RWPE2 (cell line): Measurements from ENCODE around the gene CCDC188.

Experiments used
- ATAC-seq: fragments of 200-7000 bp; cut with Tn5 transposase; 3 replicates; pipeline ENCODE4 v1.9.1; 2021; ENCODE audit warnings: low read depth
- DNase-seq: peaks from one replicate; pipeline ENCODE4 v3.0.0-alpha.2; 2020; ENCODE audit warnings: low spot score
- H3K27ac ChIP-seq: fragments of 450-650 bp; 2 replicates; pipeline ENCODE4 v1.5.1; 2017; ENCODE audit warnings: mild to moderate bottlenecking; ENCODE audit not compliant: poor library complexity, severe bottlenecking
- H3K27me3 ChIP-seq: fragments of 250-450 bp; sonication (Bioruptor Pico); 2 replicates; pipeline ENCODE4 v1.5.1; 2021; ENCODE audit warnings: mild to moderate bottlenecking, moderate library complexity; ENCODE audit not compliant: insufficient read depth, poor library complexity, severe bottlenecking
- H3K36me3 ChIP-seq: fragments of 250-450 bp; sonication (Bioruptor Pico); 2 replicates; pipeline ENCODE4 v1.5.1; 2020; ENCODE audit warnings: low read depth, mild to moderate bottlenecking, moderate library complexity
- H3K4me1 ChIP-seq: fragments of 250-450 bp; sonication (Bioruptor Pico); 2 replicates; pipeline ENCODE4 v1.5.1; 2021; ENCODE audit warnings: mild to moderate bottlenecking, moderate library complexity; ENCODE audit not compliant: insufficient read depth, poor library complexity, severe bottlenecking
- H3K4me3 ChIP-seq: fragments of 250-450 bp; sonication (Bioruptor Pico); 2 replicates; pipeline ENCODE4 v1.5.1; 2021; ENCODE audit warnings: mild to moderate bottlenecking, moderate library complexity; ENCODE audit not compliant: severe bottlenecking
- H3K9me3 ChIP-seq: fragments of 250-450 bp; sonication (Bioruptor Pico); 2 replicates; pipeline ENCODE4 v1.5.1; 2021; ENCODE audit warnings: mild to moderate bottlenecking, moderate library complexity; ENCODE audit not compliant: severe bottlenecking
- TF ChIP-seq, protein P1 (sequence below): fragments of 450-650 bp; IDR thresholded peaks from one replicate; pipeline ENCODE4 v1.5.1; 2017; ENCODE audit warnings: mild to moderate bottlenecking, moderate library complexity; ENCODE audit not compliant: poor library complexity, severe bottlenecking

Gene CCDC188

DNA sequence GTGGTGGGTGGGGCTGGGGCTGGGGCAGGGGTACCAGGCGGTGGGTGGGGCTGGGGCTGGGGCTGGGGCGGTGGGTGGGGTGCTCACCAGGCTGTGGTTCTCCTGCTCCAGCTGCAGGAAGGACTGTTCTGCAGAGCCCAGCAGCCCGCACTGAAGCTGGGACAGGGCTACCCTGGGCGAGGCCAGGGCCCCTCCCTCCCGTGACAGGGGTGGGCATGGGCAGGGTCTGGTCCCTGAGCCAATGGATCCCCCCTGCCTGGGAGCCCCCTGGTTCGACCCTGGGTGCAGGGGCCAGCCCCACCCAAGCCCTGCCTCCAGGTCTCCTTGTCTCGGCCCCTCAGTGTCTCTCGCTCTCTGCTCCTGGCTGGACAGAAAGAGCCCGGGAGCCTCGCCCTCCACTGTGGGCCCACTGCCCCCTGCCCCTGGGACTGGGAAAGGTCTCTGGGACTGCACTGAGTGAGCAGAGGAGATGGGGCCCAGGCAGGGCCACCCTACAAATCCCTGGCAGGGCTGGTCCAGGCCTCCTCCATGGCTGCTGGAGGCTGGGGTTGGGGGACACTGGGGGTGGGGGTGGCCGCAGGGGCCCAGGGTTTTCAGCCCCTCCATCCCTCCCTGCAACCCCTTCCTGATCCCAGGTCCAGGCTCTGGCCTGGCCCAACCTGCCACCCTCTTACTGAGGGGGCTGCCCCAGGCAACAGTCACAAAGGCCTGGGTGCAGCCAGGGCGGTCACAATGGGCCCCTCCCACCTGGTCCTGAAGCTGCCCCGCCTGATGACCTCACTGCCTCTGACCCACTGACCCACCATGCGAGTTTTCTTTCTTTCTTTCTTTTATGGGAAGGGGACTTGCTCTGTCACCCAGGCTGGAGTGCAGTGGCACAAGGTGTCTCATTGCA lies at the start of gene CCDC188:
Gene CCDC188 (minus strand): TSS at position 675 of the 895 bp plus-strand sequence. CDS start 69 bp downstream, at position 606.
- ATAC-seq (no peak), DNase-seq (no peak)
- Histone ChIP-seq H3K36me3 (no peaks in the 10 kb centered on the region), H3K9me3 (no peaks in the 10 kb centered on the region), H3K27me3 (no peaks in the 10 kb centered on the region), H3K4me3 (no peak within 1 kb of the TSS), H3K27ac (no peak within 1 kb of the TSS), H3K4me1 (no peaks in the 10 kb centered on the region)
- TF ChIP-seq, protein P1, sequence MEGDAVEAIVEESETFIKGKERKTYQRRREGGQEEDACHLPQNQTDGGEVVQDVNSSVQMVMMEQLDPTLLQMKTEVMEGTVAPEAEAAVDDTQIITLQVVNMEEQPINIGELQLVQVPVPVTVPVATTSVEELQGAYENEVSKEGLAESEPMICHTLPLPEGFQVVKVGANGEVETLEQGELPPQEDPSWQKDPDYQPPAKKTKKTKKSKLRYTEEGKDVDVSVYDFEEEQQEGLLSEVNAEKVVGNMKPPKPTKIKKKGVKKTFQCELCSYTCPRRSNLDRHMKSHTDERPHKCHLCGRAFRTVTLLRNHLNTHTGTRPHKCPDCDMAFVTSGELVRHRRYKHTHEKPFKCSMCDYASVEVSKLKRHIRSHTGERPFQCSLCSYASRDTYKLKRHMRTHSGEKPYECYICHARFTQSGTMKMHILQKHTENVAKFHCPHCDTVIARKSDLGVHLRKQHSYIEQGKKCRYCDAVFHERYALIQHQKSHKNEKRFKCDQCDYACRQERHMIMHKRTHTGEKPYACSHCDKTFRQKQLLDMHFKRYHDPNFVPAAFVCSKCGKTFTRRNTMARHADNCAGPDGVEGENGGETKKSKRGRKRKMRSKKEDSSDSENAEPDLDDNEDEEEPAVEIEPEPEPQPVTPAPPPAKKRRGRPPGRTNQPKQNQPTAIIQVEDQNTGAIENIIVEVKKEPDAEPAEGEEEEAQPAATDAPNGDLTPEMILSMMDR = no peak

DNA sequence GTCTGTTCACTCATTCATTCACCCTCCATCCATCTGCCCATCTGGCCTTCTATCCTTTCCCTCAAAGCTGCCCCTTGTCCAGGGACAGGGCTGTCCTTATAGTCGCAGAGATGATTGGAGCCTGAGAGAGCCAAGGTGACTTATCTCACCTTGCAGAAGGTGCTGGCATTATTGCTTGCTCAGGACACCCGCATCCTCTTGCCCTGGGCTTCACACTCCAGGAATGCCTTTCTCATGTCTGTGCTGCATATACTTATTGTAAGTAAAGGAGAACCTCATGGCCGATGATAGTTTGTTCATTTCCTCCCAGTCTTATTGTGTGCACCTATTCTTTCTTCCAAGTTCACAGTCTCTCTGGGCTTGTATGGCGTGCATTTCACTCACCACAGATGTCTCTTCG lies 49.1 kb upstream of the CCDC188 start:
- H3K4me1 ChIP-seq = peaks cover 12% of the 10 kb centered on the region
- no peaks in the 10 kb centered on the region for H3K9me3 ChIP-seq
- TF ChIP-seq, protein P1 = no peak
- H3K27ac ChIP-seq = no peak overlapping the region
- DNase-seq = no peak
- no peak for ATAC-seq
- H3K4me3 ChIP-seq = no peak overlapping the region
- no peaks in the 10 kb centered on the region for H3K27me3 ChIP-seq
- no peaks in the 10 kb centered on the region for H3K36me3 ChIP-seq

DNA sequence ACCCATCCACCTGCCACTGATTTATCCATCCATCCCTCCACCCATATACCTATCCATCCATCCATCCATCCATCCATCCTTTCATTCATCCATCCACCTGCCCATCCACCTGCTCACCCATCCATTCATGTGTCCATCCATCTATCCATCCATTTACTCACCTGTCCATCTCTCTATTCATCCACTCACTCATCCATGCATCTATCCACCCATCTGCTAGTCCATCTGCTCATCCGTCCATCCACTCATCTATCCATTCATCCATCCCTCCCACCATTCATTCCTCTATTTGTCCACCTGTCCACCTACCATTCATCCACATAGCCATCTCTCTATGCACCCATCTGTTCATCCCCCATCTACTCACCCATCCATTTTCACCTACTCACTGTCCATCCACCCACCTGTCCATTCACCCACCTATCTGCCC lies 48.6 kb upstream of the CCDC188 start:
- H3K27me3 ChIP-seq = no peaks in the 10 kb centered on the region
- H3K9me3 ChIP-seq = no peaks in the 10 kb centered on the region
- H3K27ac ChIP-seq = no peak overlapping the region
- TF ChIP-seq, protein P1 = no peak
- peaks cover 11% of the 10 kb centered on the region for H3K4me1 ChIP-seq
- no peak for ATAC-seq
- no peaks in the 10 kb centered on the region for H3K36me3 ChIP-seq
- DNase-seq = no peak
- H3K4me3 ChIP-seq = no peak overlapping the region

DNA sequence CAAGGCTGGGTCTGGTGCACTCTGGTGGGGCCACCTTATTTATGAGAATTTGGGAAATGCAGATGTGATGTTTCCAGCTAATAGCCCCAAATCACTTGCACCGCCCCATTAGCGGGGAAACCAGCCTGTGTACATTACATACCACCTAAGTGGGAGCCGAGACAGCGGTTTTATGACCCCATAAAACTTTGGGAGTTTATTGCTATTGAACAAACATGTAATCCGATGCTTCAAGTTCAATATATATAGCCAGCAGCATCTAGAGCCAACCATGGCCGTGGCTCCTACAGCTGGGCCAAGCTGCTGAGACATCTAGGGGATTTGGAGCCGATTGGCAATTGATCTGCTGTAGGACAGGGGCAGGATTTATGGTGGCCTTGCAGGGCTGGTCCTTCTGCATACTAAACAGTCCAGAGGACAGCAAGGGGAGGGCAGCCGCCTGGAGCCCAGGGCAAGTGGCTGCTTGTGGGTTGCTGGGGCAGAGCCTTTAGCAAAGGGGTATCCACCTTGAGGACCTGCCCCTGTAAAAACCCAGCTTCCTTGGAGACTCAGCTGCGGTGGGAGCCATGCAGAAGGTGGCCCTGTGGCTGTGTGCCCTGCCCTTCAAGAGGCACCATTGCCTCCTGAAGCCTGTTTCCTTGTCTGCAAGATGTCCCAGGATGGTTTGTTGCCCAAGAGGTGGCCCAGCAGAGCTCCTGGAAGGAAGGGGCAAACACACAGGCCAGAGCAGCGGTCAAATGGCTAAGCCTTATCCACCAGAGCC lies 47.9 kb upstream of the CCDC188 start:
- no peak overlapping the region for H3K4me3 ChIP-seq
- H3K36me3 ChIP-seq = no peaks in the 10 kb centered on the region
- H3K9me3 ChIP-seq = no peaks in the 10 kb centered on the region
- no peak overlapping the region for H3K27ac ChIP-seq
- DNase-seq = no peak
- no peak for ATAC-seq
- TF ChIP-seq, protein P1 = no peak
- peaks cover 5% of the 10 kb centered on the region for H3K4me1 ChIP-seq
- no peaks in the 10 kb centered on the region for H3K27me3 ChIP-seq
